CD4-positive, alpha-beta T cell (primary cell): ENCODE results near the gene SGTB. TPM values are rescaled to one million over a fixed set of nuclear protein-coding genes. Genes with fewer than 3 reads are reported as not detected.

Experiments used
- ATAC-seq: fragments of 200-7000 bp; cut with Tn5 transposase; one replicate; pipeline ENCODE4 v1.10.0; 2022; ENCODE audit warnings: mild to moderate bottlenecking; ENCODE audit not compliant: poor library complexity
- CTCF ChIA-PET: fragments of 350-600 bp; sonication (Branson Sonifier 250); formaldehyde crosslinking; loops from one replicate; lab custom pipeline; 2021; ENCODE audit warnings: antibody characterized with exemption, inconsistent platforms; lab: Charles Lee
- POLR2A ChIA-PET: fragments of 350-600 bp; sonication (Branson Sonifier 250); formaldehyde crosslinking; loops from one replicate; lab custom pipeline; 2021; ENCODE audit warnings: antibody characterized with exemption, inconsistent platforms; lab: Charles Lee
- DNase-seq, 14 experiments: peaks; one replicate each; pipeline ENCODE4 v3.0.0-alpha.2; 2013 to 2020; ENCODE audit warnings: mixed read lengths in 2 of 14
- H3K27ac ChIP-seq, 2 donors: one replicate each; pipeline versions ENCODE4 v1.5.1 to v1.7.0; 2013; ENCODE audit warnings: low read length in 2 of 2, low read depth in 1 of 2, mild to moderate bottlenecking in 1 of 2
- H3K27me3 ChIP-seq, 2 experiments: 1 replicate in 1 of 2; 2 replicates in 1 of 2; pipeline versions ENCODE4 v1.6.1 to v1.7.0; 2013; ENCODE audit warnings: low read length in 2 of 2, control low read depth in 1 of 2, mild to moderate bottlenecking in 1 of 2, moderate library complexity in 1 of 2; ENCODE audit not compliant: insufficient read depth in 2 of 2, control insufficient read depth in 1 of 2
- H3K36me3 ChIP-seq: one replicate; pipeline ENCODE4 v1.6.1; 2013; ENCODE audit warnings: low read length, control low read depth; ENCODE audit not compliant: insufficient read depth
- H3K4me1 ChIP-seq: one replicate; pipeline ENCODE4 v1.6.1; 2013; ENCODE audit warnings: low read length, control low read depth; ENCODE audit not compliant: insufficient read depth
- H3K4me3 ChIP-seq: one replicate; pipeline ENCODE4 v1.5.1; 2013; ENCODE audit warnings: mild to moderate bottlenecking, low read length, moderate library complexity
- H3K9me3 ChIP-seq, 2 experiments: 1 replicate in 1 of 2; 2 replicates in 1 of 2; pipeline versions ENCODE4 v1.6.1 to v1.7.0; 2013; ENCODE audit warnings: low read length in 2 of 2, mild to moderate bottlenecking in 2 of 2, control low read depth in 1 of 2, moderate library complexity in 1 of 2; ENCODE audit not compliant: control insufficient read depth in 1 of 2, insufficient read depth in 1 of 2
- H3K27ac Mint-ChIP-seq: one replicate; pipeline ENCODE4 v1.8.0; 2020; ENCODE audit warnings: mixed read lengths
- H3K27me3 Mint-ChIP-seq: one replicate; pipeline ENCODE4 v1.8.0; 2021; ENCODE audit warnings: mixed read lengths
- H3K36me3 Mint-ChIP-seq: one replicate; pipeline ENCODE4 v1.8.0; 2021; ENCODE audit warnings: low read depth, mixed read lengths
- H3K4me1 Mint-ChIP-seq: one replicate; pipeline ENCODE4 v1.8.0; 2021; ENCODE audit warnings: low read depth, mixed read lengths
- H3K4me3 Mint-ChIP-seq: one replicate; pipeline ENCODE4 v1.8.0; 2020; ENCODE audit warnings: mild to moderate bottlenecking, mixed read lengths
- H3K9me3 Mint-ChIP-seq: one replicate; pipeline ENCODE4 v1.8.0; 2020; ENCODE audit warnings: mixed read lengths
- CTCF ChIP-seq: fragments of 200-600 bp; IDR thresholded peaks from one replicate; pipeline ENCODE4 v1.8.0; 2022; ENCODE audit warnings: antibody characterized with exemption, mild to moderate bottlenecking
- intact Hi-C, 2 experiments: fragments of 100-400 bp; cut with DNase I in 1 of 2; cut with micrococcal nuclease in 1 of 2; formaldehyde crosslinking; loops; one replicate each; pipeline versions ENCODE4 v1.15.1 to v1.9.0; 2023 to 2025; cut with DNase I, micrococcal nuclease
- total RNA-seq, 174 experiments: library from RNA in 2 of 174; stranded (reverse) in 2 of 174; gene quantifications; one replicate each; pipeline ENCODE4 v1.2.3 and lab custom pipeline; 2021 to 2026

SGTB gene
- total RNA-seq, 2 experiments from 2014 or later = 84.2 to 93.7 TPM

GRCh38 chr5:65718576-65719310 lies 3.2 kb downstream of the SGTB start:
- ATAC-seq = no peak
- ChIA-PET CTCF (no interaction called here), POLR2A (interaction anchor here (0.7 to 1.2 kb wide), 5 partner anchors 9 to 425 kb away, joined by 3 to 4 read pairs (median 3); partner anchors contain the start of genes CENPK, PPWD1, SREK1 and TRIM23)
- no peak for DNase-seq
- Histone ChIP-seq H3K36me3 (peaks cover 37% of the 10 kb centered on the region), H3K27me3 (no peaks in the 10 kb centered on the region), H3K4me1 (peaks cover 43% of the 10 kb centered on the region), H3K9me3 (no peaks in the 10 kb centered on the region), H3K4me3 (peak overlapping the region; percentile 88), H3K27ac (peak overlapping the region; percentile 83 to 97)
- Mint-ChIP-seq H3K9me3 (no peaks in the 10 kb centered on the region), H3K4me3 (no peak overlapping the region), H3K4me1 (peaks cover 22% of the 10 kb centered on the region), H3K27me3 (no peaks in the 10 kb centered on the region), H3K36me3 (peaks cover 18% of the 10 kb centered on the region), H3K27ac (no peak overlapping the region)
- intact Hi-C loops = no loop called here
- no peak for TF ChIP-seq CTCF

- DNase-seq (no peak), ATAC-seq (no peak)
- no peaks in the 10 kb centered on the region for H3K27me3 ChIP-seq
- no peak overlapping the region for H3K27ac ChIP-seq
- no peak overlapping the region for H3K27ac Mint-ChIP-seq
- H3K4me3 ChIP-seq = no peak overlapping the region
- H3K27me3 Mint-ChIP-seq = no peaks in the 10 kb centered on the region
- peaks cover under 1% of the 10 kb centered on the region for H3K4me1 ChIP-seq
- CTCF ChIA-PET = interaction anchor here (1.1 kb wide), 1 partner anchor 10 kb away, joined by 3 read pairs; no protein-coding TSS in a partner anchor
- no peaks in the 10 kb centered on the region for H3K9me3 Mint-ChIP-seq
- POLR2A ChIA-PET = interaction anchor here (1.0 kb wide), 1 partner anchor 14 kb away, joined by 5 read pairs; the partner anchor contains the start of genes NLN and SGTB
- H3K36me3 ChIP-seq = peaks cover 73% of the 10 kb centered on the region
- H3K4me3 Mint-ChIP-seq = no peak overlapping the region
- no peaks in the 10 kb centered on the region for H3K9me3 ChIP-seq
- no peak for TF ChIP-seq CTCF
- intact Hi-C loops = no loop called here
- H3K36me3 Mint-ChIP-seq = peaks cover 72% of the 10 kb centered on the region
- peaks cover 20% of the 10 kb centered on the region for H3K4me1 Mint-ChIP-seq
These were observed 13.8 kb downstream of the SGTB start for GRCh38 chr5:65708145-65708544.

- Mint-ChIP-seq H3K27me3 (no peaks in the 10 kb centered on the region), H3K36me3 (peaks cover 77% of the 10 kb centered on the region), H3K9me3 (no peaks in the 10 kb centered on the region), H3K4me3 (no peak overlapping the region), H3K27ac (no peak overlapping the region), H3K4me1 (peaks cover 16% of the 10 kb centered on the region)
- TF ChIP-seq CTCF = no peak
- ATAC-seq (no peak), DNase-seq (no peak)
- no peak overlapping the region for H3K27ac ChIP-seq
- no peaks in the 10 kb centered on the region for H3K9me3 ChIP-seq
- POLR2A ChIA-PET = interaction anchor here (1.0 kb wide), 1 partner anchor 14 kb away, joined by 5 read pairs; the partner anchor contains the start of genes NLN and SGTB
- no peaks in the 10 kb centered on the region for H3K27me3 ChIP-seq
- peaks cover 75% of the 10 kb centered on the region for H3K36me3 ChIP-seq
- CTCF ChIA-PET = interaction anchor here (1.1 kb wide), 1 partner anchor 10 kb away, joined by 3 read pairs; no protein-coding TSS in a partner anchor
- no peaks in the 10 kb centered on the region for H3K4me1 ChIP-seq
- no peak overlapping the region for H3K4me3 ChIP-seq
- intact Hi-C loops = no loop called here
These were observed 14.2 kb downstream of the SGTB start for GRCh38 chr5:65707663-65708062.
